Inflammatory macrophage treated with lipopolysaccharide for 1 hour (primary cell): ENCODE data around the gene BTN1A1.
"Not testable (repeated sequence)": the region's sequence is repeated elsewhere in the genome, so short reads cannot be mapped to it uniquely, and the experiment has no call there.

Experiments used
- DNase-seq, 2 donors: peaks; one replicate each; pipeline ENCODE4 v3.0.0-alpha.2; 2020 to 2022

BTN1A1 gene

GRCh38 chr6:26500102-26500501 lies at the start of gene BTN1A1:
Gene BTN1A1 (plus strand): TSS chr6:26500303. CDS start chr6:26501287, 984 bp downstream.
- no peak for DNase-seq

GRCh38 chr6:26452631-26453235 lies 47.4 kb upstream of the BTN1A1 start:
- DNase-seq: no peak

GRCh38 chr6:26454631-26455030 lies 45.5 kb upstream of the BTN1A1 start:
- DNase-seq: peak in 1 of 2 donors; percentile 44

- no peak for DNase-seq
These were observed 44.6 kb upstream of the BTN1A1 start for GRCh38 chr6:26455357-26455970.

- DNase-seq: no peak
These were observed 42.8 kb upstream of the BTN1A1 start for GRCh38 chr6:26457264-26457805.

- peak; percentile 91 to 92 for DNase-seq
These were observed 42.1 kb upstream of the BTN1A1 start, which contains the start of gene BTN2A1 for GRCh38 chr6:26457806-26458688. Gene BTN2A1 (plus strand): TSS chr6:26457955. CDS start chr6:26458637, 682 bp downstream.

- peak; percentile 88 to 90 for DNase-seq
These were observed 40.9 kb upstream of the BTN1A1 start for GRCh38 chr6:26459023-26459810.

- not testable (repeated sequence) for DNase-seq
These were observed 38.8 kb upstream of the BTN1A1 start for GRCh38 chr6:26461353-26461752.

- no peak for DNase-seq
These were observed 36.1 kb upstream of the BTN1A1 start for GRCh38 chr6:26464014-26464413.

GRCh38 chr6:26464416-26465131 lies 35.5 kb upstream of the BTN1A1 start:
- DNase-seq: no peak

- DNase-seq: no peak
These were observed 34.3 kb upstream of the BTN1A1 start for GRCh38 chr6:26465776-26466175.

- no peak for DNase-seq
These were observed 31.3 kb upstream of the BTN1A1 start for GRCh38 chr6:26468829-26469228.

- DNase-seq: no peak
These were observed 29.5 kb upstream of the BTN1A1 start for GRCh38 chr6:26470643-26471042.

GRCh38 chr6:26471970-26472369 lies 28.1 kb upstream of the BTN1A1 start:
- DNase-seq: no peak

- no peak for DNase-seq
These were observed 27.4 kb upstream of the BTN1A1 start for GRCh38 chr6:26472549-26473290.

GRCh38 chr6:26473429-26473757 lies 26.7 kb upstream of the BTN1A1 start:
- DNase-seq: no peak

GRCh38 chr6:26473758-26474438 lies 26.2 kb upstream of the BTN1A1 start:
- peak; percentile 88 to 97 for DNase-seq

GRCh38 chr6:26474439-26474881 lies 25.6 kb upstream of the BTN1A1 start:
- no peak for DNase-seq

- DNase-seq: no peak
These were observed 24.0 kb upstream of the BTN1A1 start for GRCh38 chr6:26475823-26476729.
